ENCODE data around the gene PCDHB6.

- no peak for TF ChIP-seq CTCF (IDR thresholded peaks at IDR 0.05)
- no peak for TF ChIP-seq POLR2A (IDR thresholded peaks at IDR 0.05)
- no peak for TF ChIP-seq POLR2AphosphoS5 (IDR thresholded peaks at IDR 0.05)
- TF ChIP-seq EP300 (IDR thresholded peaks at IDR 0.05) = no peak
These were observed 551 bp downstream of the PCDHB6 start for GRCh38 chr5:141150224-141150992.
